Fibroblast of skin of left quadriceps (primary cell): ENCODE measurements around the gene SLC25A51.

ENCODE experiments used
- DNase-seq, 2 experiments: peaks; one replicate each; pipeline ENCODE4 v3.0.0-alpha.2; 2013; ENCODE audit warnings: low read depth in 2 of 2

SLC25A51 gene, protein sequence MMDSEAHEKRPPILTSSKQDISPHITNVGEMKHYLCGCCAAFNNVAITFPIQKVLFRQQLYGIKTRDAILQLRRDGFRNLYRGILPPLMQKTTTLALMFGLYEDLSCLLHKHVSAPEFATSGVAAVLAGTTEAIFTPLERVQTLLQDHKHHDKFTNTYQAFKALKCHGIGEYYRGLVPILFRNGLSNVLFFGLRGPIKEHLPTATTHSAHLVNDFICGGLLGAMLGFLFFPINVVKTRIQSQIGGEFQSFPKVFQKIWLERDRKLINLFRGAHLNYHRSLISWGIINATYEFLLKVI

DNA sequence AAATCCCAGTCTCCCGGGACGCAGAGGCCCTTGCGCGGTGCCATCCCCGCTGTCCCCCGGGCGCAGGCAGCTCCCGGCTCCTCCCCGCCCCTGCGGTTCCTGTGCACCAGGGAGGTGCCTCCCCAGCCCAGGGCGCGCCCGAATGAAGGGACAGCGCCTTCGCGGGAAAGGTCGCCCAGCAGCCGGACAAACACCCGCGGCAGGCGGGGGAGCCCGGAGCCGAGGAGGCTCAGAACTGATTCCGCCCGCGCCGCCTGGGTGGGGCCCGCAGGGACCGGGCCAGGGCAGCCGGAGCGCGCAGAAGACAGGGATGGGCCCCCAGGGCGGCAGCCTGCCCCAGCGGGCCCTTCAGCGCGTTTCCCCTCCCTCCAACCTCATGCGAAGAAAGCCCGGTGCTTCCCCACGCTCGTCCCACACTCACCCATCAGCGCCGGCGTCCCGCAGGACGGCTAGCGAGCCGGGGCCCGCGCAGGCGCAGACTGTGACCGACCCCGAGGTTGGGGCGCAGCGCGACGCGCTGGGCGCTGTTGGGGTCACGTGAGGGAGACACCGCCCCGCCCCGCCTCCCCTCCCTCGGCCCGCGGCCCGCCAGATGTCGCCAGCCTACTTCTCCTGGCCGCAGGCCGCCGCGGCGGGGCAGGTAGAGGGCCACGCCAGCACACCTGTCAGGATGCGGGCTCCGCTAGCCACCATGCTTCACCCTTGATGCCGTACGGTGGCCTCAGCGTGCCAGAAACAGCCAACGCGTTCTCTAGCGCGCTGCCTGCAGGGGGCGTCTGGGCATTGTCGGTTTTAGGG is at the start of gene SLC25A51:
Gene SLC25A51, minus strand, starts transcription at position 481 of the 798 bp plus-strand sequence. CDS start 15,577 bp downstream, outside the sequence.
- DNase-seq: peak; percentile 87 to 89

DNA sequence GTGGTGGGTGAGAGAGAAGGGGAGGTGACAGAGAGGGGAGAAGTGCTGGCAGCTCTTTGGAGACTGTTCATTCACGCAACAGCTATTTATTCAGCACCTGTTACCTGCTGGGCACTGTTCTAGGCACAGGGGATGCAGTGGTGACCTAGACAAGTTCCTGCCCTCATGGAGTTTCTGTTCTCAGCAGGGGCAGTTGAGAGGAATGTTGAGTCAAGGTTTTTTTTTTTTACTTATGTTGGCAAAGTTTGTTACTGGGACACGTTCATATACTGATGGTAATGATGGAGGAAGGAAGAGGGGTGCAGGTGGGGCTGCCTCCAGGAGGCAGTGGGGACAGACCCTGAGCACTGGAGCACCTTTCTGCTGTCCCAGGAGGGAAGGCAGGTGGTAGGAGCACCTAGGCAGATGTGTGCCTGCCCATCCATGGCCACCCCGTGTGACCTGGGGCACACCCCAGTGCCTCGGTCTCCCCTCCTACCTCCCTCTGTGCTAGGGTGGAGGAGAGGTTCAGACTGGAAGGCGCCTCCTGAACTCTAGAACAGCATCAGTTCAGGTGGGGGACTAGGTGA is 49.4 kb upstream of the SLC25A51 start:
- no peak for DNase-seq

DNA sequence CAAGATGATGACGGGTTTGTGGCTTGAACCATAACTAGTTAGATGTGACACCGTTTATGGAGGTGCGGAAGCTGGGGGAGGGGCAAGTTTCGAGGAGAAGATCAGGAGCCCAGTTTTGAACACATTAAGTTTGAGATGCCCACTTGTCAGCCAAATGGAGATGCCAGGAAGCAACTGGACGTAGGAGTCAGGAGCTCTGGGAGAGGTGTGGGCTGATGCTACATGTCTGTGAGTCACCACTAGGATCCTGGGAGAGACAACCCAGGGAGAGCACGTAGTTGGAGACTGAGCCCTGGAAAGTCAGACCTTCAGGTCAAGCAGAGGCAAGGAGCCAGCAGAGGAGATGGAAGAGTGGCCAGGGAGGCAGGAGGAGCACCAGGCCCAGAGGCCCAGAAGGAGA is 48.8 kb upstream of the SLC25A51 start:
- no peak for DNase-seq

DNA sequence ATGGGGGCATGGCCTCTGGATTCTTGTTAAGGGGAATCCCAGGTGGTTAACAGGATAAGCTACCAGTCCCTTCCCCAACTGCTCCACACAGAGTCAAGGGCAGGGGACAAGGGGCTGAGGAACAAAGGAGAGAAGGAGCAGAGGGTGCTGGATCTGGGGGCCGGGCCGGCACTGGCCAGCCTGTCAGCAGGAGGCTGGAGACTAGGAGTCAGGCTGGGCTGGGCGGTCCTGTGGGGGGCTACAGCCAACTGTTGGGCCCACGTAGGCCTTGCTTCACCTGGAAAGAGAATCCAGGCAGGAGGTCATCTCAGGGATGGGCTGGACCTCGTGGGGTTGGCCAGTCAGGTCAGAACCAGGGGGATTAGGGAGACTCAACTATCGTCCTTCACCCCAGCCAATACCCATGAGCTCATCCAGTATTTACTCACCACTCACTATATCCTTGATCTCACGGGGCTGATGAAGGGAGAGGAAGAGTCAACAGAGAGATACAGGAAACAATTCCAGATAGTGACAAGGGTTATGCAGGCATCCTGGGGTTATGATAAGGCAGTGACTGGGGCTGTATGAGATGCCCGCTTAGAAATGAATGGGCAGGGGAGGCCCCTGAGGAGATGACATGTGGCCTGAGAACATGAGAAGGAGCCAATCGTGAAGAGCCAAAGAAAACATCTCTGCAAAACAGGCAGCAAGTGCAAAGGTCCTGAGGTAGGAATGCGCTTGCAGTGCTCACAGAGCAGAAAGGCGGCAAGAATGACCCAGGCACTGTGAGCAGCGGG is 47.9 kb upstream of the SLC25A51 start:
- no peak for DNase-seq

DNA sequence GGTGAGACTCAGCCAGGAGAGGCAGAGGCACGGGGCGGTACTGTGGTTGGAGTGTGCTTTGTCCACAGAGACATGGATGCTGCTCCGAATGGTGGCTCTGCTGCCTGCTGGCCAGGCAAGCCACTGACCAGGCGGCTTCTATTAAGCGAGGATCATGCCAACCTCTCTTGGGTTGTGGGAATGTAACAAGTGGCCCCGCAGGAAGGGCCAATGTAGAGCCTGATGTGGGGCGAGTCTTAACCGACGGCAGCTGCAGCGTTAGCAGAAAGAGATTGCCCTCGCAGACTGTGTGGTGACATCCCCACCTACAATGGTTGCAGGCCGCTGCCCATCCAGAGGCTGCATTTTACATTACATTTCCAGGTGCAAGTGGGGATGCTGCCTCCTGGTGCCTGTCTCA is 46.6 kb upstream of the SLC25A51 start:
- no peak for DNase-seq

DNA sequence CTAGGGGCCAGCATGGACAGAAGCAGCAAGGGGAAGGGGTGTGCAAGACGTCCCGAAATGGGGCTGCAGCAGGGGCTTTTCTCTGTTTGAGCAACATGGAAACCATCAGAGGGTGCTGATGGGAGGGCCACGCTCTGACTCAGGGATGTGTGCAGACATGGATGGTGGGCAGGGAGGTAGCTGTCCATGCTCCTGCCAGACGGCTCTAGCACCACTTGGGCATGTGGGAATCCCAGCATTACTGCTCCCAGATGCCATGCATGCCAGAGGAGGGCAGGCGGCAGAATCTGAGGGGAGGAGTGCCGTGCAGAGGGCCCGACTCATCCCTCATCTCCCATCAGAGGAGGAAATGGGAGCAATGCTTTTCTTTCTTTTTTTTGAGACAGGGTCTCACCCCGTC is 45.6 kb upstream of the SLC25A51 start:
- no peak for DNase-seq

DNA sequence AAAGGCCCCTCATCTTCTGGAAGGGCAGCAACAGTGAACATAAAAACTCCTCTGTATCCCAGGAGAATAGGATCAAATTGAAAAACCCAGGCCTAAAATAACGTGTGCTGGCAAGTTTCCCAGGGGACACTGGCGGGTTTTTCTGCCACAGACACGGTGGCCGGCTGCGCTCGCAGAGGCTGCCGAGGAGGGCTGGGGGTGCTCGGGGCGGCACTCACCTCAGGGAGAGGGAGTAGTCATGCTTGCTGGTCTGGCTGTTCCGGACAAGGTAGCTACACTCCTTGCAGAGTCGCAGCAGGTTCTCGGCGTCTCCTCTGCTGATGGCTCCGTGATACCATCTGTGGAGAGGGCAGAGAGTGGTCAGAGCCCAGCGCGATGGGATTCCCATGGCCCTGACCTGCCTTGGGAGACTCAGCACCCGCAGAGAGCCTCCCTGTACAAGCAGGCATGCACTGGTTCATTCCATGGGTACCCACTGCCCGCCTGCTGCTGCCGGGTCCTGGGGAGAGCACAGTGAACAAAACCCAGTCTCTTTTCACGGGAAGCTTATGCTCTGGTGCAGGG is 44.6 kb upstream of the SLC25A51 start:
- DNase-seq: no peak

DNA sequence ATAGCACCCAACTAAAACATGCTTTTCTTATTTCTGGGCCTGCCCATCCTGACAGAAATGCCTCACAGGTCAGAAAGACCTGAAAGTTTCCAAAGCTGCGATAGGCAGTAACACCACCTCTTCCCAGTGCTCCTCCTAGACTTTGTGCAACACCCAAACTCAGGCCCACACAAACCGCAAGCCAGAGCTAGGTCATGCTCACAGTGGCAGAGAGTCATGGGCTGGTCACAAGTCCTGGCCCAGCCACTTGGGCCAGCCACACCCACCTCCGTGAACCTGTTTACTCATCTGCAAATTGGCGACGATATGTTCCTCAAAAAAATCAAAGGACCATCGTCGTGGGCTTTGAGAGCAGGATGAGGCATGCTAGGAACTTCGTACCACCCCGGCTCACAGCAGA is 44.0 kb upstream of the SLC25A51 start:
- DNase-seq: no peak

DNA sequence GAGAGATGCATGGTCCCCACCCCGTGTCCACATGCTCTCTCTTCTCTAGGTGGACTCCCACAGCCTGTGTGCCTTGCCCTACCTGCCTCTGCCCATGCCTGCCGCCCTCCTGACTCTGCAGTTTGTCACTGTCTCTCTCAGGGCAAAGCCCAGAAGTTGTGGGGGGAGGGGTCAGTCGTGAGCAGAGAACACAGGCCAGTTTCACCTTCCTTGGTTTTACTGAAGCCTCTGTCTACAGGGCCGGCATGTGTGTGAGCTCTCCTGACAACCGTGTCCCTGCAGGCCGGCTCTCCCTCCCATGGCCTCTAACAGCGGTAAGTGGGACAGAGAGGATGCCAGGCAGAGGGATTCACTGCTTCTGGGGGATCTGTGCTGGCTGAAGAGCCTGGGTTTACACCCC is 43.5 kb upstream of the SLC25A51 start:
- DNase-seq: no peak

DNA sequence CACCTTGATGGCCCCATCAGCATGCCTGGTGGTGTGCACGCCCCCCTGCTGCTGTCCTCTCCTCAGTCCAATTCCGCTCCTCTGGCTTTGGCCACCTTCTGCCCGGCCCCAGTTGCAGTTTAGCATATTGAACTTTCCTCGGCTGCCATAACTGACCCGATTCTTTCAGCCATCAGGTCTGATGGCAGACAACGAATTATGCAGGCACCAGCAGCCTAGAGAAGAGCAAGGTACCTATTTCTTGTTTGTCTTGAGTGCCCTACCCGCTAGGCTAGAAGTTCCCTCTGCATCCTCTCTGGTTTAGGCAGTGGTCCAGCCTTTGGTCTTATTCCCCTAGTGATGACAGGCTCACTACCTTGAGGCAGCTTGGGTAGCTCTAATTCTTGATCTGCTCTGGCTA is 43.0 kb upstream of the SLC25A51 start:
- DNase-seq: no peak

DNA sequence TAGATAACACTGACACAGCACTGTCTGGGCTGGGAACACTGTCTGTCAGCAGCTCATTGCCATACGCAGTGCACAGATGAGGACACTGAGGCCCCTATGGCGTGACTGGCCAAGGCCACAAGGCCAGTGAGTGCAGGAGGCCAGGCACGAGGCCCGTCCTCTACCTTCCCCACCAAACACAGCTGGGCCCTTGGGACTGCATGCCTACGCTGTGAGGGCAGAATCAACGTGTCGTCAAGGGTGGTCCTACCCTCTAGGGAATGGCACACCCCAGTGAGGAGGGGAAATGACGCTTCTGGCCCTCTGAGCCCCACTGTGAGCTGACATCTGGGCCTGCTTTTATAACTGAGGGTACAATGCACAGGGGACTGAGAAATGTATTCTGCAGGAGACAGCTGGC is 42.1 kb upstream of the SLC25A51 start:
- DNase-seq: no peak

DNA sequence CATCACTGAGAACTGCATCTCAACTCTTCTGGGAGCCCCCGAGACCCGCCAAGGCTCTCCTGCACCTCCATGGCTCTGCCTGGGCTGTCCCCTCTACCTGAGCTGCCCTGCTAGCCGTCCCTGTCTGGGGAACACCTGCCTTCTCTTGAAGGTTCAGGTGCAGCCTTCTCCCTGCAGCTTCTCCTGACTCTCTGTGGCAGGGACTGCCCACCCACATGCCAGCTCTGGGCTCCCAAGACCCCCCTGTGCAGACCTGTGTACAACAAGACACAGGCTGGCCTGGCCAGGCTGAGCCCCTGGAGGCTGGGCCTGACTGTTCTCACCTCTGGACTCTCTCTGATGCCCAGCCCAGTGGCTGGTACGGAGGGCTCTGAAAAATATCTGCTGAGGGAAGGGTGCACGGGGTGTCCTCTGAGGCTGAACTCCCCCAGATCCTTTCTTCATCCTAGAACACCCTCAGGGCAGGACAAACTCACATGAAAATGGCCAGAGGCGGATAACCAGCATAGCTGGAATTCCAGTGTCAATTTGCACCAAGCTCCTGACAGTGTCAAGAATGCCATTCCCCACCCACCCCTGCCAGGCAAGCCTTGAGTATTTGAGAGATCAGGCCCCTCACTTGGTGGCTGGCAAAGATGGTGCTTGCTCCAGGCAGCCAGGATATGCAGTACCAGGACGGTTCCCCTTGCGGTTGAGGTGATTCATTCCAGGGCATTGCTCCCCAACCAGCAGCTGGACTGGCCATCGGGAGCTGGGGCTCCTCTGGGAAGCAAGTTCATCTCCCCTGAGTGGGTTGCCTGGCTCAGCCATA is 40.9 kb upstream of the SLC25A51 start:
- DNase-seq: no peak

DNA sequence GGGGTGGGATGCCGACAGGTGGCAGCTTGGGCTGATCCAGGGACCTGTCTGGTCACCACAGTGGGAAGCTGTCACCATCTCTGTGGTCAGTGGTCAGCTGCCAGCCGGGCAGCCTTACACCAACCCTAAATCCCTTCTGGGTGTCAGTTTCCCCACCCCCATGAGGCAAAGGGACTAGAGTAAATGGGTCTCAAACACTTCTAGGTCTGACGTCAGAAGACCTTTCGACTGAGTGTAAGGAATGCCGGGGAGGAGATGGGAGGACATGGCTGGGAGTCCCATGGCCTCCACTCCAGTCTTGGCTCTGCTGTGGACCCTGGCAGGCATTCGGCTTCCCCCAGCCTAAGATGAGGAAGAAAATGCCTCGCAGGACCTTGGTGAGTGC is 40.3 kb upstream of the SLC25A51 start:
- no peak for DNase-seq

DNA sequence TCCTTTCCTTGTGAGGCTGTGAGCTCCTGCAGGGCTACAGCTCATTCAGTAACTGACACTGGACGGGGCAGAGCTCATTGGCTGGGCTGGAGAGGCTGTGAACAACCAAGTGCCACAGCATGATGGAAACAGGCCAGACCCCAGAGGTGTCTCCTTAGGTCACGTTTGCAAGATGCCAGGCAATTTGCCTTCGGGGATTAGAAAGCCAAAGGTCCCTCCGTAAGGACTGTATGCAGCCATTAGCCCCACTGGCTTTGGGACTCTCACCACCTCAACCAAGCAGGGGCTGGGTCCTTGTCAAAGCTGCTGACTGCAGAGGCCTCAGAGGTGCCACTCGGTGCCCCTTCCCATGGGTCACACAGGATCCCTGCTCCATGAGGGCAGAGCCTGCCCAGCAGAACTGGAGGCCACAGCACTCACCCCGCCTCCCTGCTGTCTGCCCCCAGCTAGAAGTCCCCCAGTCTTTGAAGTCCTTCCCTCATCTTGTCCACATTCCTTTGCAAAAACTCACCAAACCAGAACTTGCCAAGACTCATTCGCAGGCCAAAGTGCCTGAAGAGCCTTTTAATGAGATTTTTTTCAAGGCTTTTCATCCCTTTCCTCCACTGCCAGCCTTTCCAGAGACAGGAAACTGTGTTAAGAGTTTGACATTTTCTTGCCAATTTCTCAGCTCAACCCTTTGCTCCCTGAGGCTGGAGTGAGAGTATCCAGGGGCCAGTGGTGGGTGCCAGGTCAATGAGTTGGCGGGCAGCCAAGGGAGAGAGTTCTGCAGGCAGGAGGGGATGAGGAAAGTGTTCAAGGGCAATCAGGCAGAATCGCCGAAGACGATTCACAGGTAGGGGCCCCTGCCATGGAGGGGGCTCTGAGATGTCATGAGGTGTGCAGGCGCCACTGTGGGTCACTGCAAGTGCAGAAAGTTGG is 39.7 kb upstream of the SLC25A51 start:
- DNase-seq: peak; percentile 81 to 83

DNA sequence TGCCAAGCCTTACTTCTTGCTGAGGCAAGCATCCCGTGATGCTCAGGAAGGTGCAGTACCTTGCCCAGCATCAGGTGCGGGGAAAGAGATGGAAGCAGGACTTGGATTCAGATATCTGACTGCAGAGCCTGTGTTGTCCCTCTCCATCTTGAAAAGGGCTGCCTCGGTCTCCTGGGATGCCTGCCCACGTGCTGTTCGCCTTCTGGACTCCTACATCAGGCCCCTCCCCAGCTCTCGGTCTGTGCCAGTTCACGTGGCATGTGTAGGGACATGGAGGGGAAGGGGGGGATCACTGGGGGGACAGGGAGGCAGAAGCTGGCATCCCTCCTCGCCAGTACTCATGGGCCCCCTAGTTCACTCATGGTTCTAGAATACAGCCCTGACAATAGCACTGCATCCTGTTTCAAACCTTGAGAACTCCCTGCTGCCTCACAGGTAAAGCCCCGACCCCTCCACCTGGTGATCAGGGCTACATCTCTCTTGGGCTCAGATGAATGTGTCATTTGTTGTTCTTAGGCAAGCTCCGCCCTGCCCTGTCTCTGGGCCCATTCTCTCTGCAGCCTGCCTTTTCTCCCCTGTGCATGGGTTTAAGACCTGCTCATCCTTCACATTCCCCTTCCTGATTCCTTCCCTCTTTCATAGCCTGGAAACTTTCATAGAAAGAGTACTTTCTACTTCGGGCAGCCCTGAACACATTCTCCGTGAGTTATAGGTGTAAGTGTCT is 38.9 kb upstream of the SLC25A51 start:
- no peak for DNase-seq

DNA sequence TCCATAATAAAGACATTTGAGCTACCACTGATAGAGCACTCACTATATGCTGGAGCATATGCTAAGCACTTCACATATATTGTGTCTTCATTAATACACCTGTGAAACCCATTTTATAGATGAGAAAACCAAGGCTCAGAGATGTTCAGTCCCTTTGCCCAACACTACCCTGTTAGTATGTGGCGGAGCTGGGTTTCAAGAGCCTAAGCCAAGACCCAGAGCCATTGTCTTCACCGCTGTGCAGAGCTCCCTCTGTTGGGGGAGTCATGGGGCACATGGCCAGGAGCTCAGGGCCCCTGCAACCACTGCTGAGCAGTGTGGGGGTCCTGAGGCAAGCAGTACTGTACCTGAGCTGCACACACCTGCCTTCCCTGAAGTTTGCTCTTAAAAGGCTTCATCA is 37.3 kb upstream of the SLC25A51 start:
- DNase-seq: no peak

DNA sequence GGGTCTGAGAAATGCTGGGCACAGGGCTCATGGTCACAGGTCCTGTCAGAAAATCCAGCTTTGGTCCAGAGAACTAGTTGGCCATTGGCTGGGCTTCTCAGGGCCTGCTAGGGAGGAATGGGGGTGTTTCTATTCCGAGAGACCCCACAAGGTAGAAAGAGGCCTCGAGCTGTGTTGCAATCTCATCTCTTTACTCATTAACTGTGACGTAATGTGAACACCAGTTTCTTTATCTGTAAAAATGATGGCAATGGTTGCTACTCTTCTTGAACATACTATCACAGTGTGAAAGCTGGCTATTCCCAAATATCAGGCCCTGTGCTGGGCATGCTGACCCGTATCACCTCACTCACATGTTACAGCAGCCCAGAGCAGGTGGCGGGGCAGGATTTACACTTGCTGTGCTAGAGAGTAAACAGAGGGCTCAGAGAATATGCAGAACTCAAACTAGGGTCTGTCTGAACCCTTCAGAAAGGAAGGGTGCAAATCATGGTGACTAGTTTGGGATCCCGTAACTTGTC is 35.7 kb upstream of the SLC25A51 start:
- DNase-seq: no peak

DNA sequence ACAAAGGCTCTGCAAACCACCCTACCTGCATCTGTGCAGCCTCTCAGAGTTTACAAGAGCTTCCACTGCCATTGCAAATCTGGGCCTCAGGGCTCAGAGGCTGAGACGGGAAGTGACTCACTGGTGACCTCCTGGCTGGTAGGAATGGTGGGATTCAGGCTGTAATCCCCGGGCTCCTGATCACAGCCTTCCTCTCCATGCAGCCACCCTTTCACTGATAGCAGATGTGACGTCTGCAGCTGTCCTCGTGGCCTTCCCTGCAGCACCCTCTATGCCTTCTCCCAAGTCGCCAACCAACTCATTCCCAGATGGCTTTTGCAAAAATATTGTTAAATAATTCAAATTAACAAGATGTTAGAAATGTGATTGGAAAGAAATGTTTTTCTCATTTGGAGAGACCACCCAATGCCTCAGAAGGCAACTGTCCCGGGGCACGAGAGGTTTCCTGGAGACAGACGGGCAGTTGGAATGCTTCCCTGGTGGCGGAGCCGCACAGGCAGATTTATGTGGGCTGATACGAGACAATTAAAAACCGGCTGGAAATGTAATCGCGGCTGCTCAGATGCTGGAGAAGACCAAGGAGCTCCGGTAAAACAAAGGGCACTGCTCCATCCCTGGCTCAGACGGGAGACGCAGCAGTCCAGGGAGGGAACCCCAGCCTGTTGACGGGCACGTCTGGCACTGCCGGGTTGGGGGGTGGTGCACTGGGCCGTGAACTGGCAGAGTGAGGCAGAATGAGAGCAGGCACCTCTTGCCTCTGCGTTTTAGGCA is 34.4 kb upstream of the SLC25A51 start:
- DNase-seq: peak; percentile 54 to 60
